DOHH2 (cell line): ENCODE results near the gene ARHGAP22.

Experiments
- H3F3A ChIP-seq: fragments of 200-600 bp; sonication (generic), shearing (Covaris generic); 2 replicates; pipeline ENCODE4 v1.6.0; 2016; ENCODE audit warnings: antibody characterized with exemption, mild to moderate bottlenecking; ENCODE audit not compliant: control insufficient read depth, insufficient read depth
- H3K27ac ChIP-seq: fragments of 200-600 bp; sonication (generic); 2 replicates; pipeline ENCODE4 v1.5.1; 2014; ENCODE audit warnings: low read depth, mild to moderate bottlenecking, low read length, moderate library complexity
- H3K27me3 ChIP-seq: fragments of 200-600 bp; sonication (generic); 2 replicates; pipeline ENCODE4 v1.6.1; 2014; ENCODE audit warnings: mild to moderate bottlenecking, low read length, mixed read lengths; ENCODE audit not compliant: control insufficient read depth
- H3K36me3 ChIP-seq: fragments of 200-600 bp; sonication (generic); 2 replicates; pipeline ENCODE4 v1.6.1; 2014; ENCODE audit warnings: mild to moderate bottlenecking, low read length, moderate library complexity, mixed read lengths; ENCODE audit not compliant: control insufficient read depth
- H3K4me1 ChIP-seq: fragments of 200-600 bp; sonication (generic); 2 replicates; pipeline ENCODE4 v1.6.1; 2014; ENCODE audit warnings: mild to moderate bottlenecking, low read length, mixed read lengths; ENCODE audit not compliant: control insufficient read depth
- H3K4me2 ChIP-seq: fragments of 200-600 bp; sonication (generic); 2 replicates; pipeline ENCODE4 v1.6.0; 2014; ENCODE audit warnings: mild to moderate bottlenecking, low read length, moderate library complexity
- H3K4me3 ChIP-seq: fragments of 200-600 bp; sonication (generic); 2 replicates; pipeline ENCODE4 v1.5.1; 2014; ENCODE audit warnings: mild to moderate bottlenecking, low read length, mixed read lengths
- H3K79me2 ChIP-seq: fragments of 200-600 bp; sonication (generic); 2 replicates; pipeline ENCODE4 v1.6.1; 2014; ENCODE audit warnings: mild to moderate bottlenecking, low read length, mixed read lengths; ENCODE audit not compliant: control insufficient read depth
- H3K9me2 ChIP-seq: fragments of 200-600 bp; sonication (generic); replicated peaks from 2 replicates; pipeline ENCODE4 v1.6.1; 2014; ENCODE audit warnings: mild to moderate bottlenecking, low read length, mixed read lengths; ENCODE audit not compliant: control insufficient read depth
- H3K9me3 ChIP-seq: fragments of 200-600 bp; sonication (generic); 2 replicates; pipeline ENCODE4 v1.6.1; 2014; ENCODE audit warnings: antibody characterized with exemption, low read length, mixed read lengths; ENCODE audit not compliant: control insufficient read depth, insufficient read depth
- H4K20me1 ChIP-seq: fragments of 200-600 bp; sonication (generic); 2 replicates; pipeline ENCODE4 v1.6.0; 2014; ENCODE audit warnings: low read depth, mild to moderate bottlenecking, antibody characterized with exemption, low read length, moderate library complexity; ENCODE audit not compliant: control insufficient read depth, insufficient read depth
- CTCF ChIP-seq: fragments of 200-600 bp; sonication (generic); IDR thresholded peaks from one replicate; pipeline ENCODE4 v1.5.1; 2014; ENCODE audit warnings: antibody characterized with exemption, mild to moderate bottlenecking, low read depth, low read length; ENCODE audit not compliant: poor library complexity, severe bottlenecking
- EZH2phosphoT487 ChIP-seq: fragments of 200-600 bp; sonication (generic); IDR thresholded peaks from 2 replicates; pipeline ENCODE4 v1.6.1; 2017; ENCODE audit warnings: borderline replicate concordance, mild to moderate bottlenecking, antibody characterized with exemption, low read length, moderate library complexity, mixed read lengths

Gene ARHGAP22

GRCh38 chr10:48551861-48552591, 52.8 kb downstream of the ARHGAP22 start:
- Histone ChIP-seq H3K9me3 (no peaks in the 10 kb centered on the region), H3K4me2 (no peak overlapping the region), H3K27me3 (no peaks in the 10 kb centered on the region; the same call in 1 of the 2 replicates), H3K36me3 (no peaks in the 10 kb centered on the region), H3K27ac (no peak overlapping the region), H3K4me1 (no peaks in the 10 kb centered on the region), H3K79me2 (no peaks in the 10 kb centered on the region), H3K4me3 (no peak overlapping the region), H3F3A (no peaks in the 10 kb centered on the region), H3K9me2 (no peaks in the 10 kb centered on the region), H4K20me1 (no peaks in the 10 kb centered on the region)
- TF ChIP-seq CTCF (peak; percentile 86), EZH2phosphoT487 (no peak)

DNA sequence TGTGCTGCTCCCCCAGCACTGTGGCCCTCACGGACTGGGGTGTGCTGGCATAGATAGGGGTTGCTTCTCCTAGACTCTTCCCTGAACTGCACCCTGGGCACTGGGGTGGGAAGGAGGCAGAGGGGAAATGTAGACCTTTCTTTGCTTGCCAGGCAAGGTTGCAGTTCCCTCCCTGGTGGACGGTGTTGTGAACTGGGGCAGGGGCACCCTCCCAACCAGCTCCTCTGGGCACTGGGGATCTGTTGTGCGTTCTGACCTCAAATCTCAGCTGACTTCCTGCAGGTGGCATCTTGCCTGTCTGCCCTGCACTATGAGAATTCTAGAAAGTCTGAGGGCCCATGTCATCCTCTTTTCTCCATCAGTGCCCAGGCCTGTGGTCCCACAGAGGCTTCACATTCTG, 53.9 kb downstream of the ARHGAP22 start:
- Histone ChIP-seq H3K4me3 (no peak overlapping the region), H3K9me3 (no peaks in the 10 kb centered on the region), H3K79me2 (no peaks in the 10 kb centered on the region), H3F3A (no peaks in the 10 kb centered on the region), H3K36me3 (no peaks in the 10 kb centered on the region), H3K4me2 (no peak overlapping the region), H3K27me3 (no peaks in the 10 kb centered on the region; the same call in 1 of the 2 replicates), H3K4me1 (no peaks in the 10 kb centered on the region), H4K20me1 (no peaks in the 10 kb centered on the region), H3K27ac (no peak overlapping the region), H3K9me2 (no peaks in the 10 kb centered on the region)
- TF ChIP-seq EZH2phosphoT487: no peak
- TF ChIP-seq CTCF: no peak

DNA sequence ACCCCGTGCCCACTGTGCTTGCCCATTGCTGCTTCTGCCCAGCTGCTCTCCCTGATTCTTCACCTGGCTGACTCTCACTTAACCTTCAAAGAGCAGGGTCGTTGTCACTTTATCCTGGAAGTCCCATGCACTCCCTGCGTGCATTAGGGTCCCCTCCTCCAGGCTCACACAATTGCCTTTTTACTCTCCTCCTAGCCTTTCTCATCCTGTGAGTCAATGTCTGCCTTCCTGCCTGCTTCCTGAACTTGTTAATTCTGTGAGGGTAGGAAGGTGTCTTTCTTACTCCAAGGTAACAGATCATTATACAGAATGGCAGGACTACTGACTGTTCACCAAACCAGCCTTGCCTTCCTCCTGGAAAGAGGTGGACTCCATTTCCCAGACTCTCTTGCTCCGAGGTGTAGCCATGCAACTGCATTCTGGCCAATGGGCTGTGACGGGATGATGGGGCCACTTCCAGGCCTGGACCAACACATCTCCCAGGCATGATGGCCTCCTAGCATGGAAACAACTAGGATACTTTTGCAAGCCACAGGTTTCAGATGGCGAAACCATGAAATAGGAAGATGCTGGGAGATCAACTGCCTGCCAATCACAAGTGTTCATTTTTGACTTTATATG, 54.7 kb downstream of the ARHGAP22 start:
- H4K20me1 ChIP-seq: no peaks in the 10 kb centered on the region
- no peaks in the 10 kb centered on the region for H3F3A ChIP-seq
- no peak overlapping the region for H3K4me2 ChIP-seq
- no peaks in the 10 kb centered on the region for H3K9me2 ChIP-seq
- no peak overlapping the region for H3K4me3 ChIP-seq
- H3K27me3 ChIP-seq: no peaks in the 10 kb centered on the region; the same call in 1 of the 2 replicates
- no peaks in the 10 kb centered on the region for H3K79me2 ChIP-seq
- H3K27ac ChIP-seq: no peak overlapping the region
- H3K4me1 ChIP-seq: no peaks in the 10 kb centered on the region
- TF ChIP-seq CTCF: no peak
- TF ChIP-seq EZH2phosphoT487: no peak
- H3K9me3 ChIP-seq: no peaks in the 10 kb centered on the region
- H3K36me3 ChIP-seq: no peaks in the 10 kb centered on the region
